ENCODE measurements around the gene CHTOP. TPM values are rescaled to one million over a fixed set of nuclear protein-coding genes. Genes with fewer than 3 reads are reported as not detected.

Gene CHTOP
- total and polyA plus RNA-seq, 2 of the 8 experiments (the other 6 are each of a cell fraction or from before 2014, with no cell fraction given): 84.6 to 104 TPM

- TF ChIP-seq EP300 (IDR thresholded peaks at IDR 0.05; ENCODE audit: borderline replicate concordance in 1 of 2, low read depth in 2 of 2, low read length in 2 of 2) (no peak), MAFK (IDR thresholded peaks at IDR 0.05; ENCODE audit: low read depth, low read length) (no peak)
These were observed 10.8 kb upstream of the CHTOP start (continued) for GRCh38 chr1:153623101-153623500.
